ENCODE results near the gene FLNB. TPM values are rescaled to one million over a fixed set of nuclear protein-coding genes. Genes with fewer than 3 reads are reported as not detected.

Gene FLNB
- total and polyA plus RNA-seq, 2 of the 13 experiments (the other 11 are each of a cell fraction or from before 2014, with no cell fraction given): 106 to 130 TPM

DNA sequence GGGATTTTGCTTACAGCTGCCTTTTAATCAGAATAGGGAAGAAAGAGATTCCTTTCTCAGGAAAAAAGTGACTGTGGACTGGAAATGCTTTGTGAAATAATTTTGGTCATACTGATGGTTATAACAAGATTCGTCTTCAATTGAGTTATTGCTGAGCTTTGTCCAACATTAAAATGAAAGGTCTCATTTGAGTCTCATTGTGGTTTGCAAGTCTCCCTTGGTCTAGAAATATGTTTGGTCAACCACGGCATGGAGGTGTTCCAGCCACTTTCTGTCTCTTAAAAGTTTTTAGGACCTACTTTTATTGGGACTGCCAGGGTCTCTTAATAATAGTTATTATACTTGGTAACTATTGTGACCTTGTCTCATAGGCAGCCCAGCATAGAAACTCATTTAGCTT, 15.3 kb downstream of the FLNB start:
- peaks cover 76% of the 10 kb centered on the region for H4K20me1 ChIP-seq (ENCODE audit: insufficient read depth, low read length)
- H2AFZ ChIP-seq (ENCODE audit: low read length): no peak overlapping the region
- H3K36me3 ChIP-seq (replicated peaks in 1 of 2; ENCODE audit: control insufficient read depth in 1 of 2, insufficient read depth in 2 of 2, low read length in 2 of 2): no peaks in the 10 kb centered on the region; a peak in 3 of 5 replicates
- WGBS (ENCODE audit: low lambda C conversion rate): 93% methylated on average over 2 of the region's 2 CpGs
- no peaks in the 10 kb centered on the region for H3K9me3 ChIP-seq (ENCODE audit: low read length)
- in situ Hi-C loops (cut with HindIII; ENCODE audit: extremely low pct_ligation_motif_present, low pct_unique_long_range_greater_than_20kb): no loop called here
- intact Hi-C loops (cut with micrococcal nuclease; ENCODE audit: unreplicated experiment): loop anchor here (5.0 kb wide), 2 partner anchors 34 to 79 kb away; no protein-coding TSS in a partner anchor
- POLR2A ChIA-PET: no interaction called here
- no peak for FAIRE-seq
- no peak overlapping the region for H3K4me3 ChIP-seq (replicated peaks in 1 of 3; ENCODE audit: insufficient read depth in 1 of 3, low read depth in 2 of 3, low read length in 3 of 3)
- no peak overlapping the region for H3K4me2 ChIP-seq (ENCODE audit: low read depth, low read length)
- TF ChIP-seq TRAFD1 (CRISPR knock-in tag; IDR thresholded peaks at IDR 0.05; ENCODE audit: borderline replicate concordance): no peak
- TF ChIP-seq PCBP1 (IDR thresholded peaks at IDR 0.05; ENCODE audit: borderline replicate concordance, low read depth, low read length): no peak
- TF ChIP-seq NFE2L1 (CRISPR knock-in tag; IDR thresholded peaks at IDR 0.05; ENCODE audit: borderline replicate concordance): no peak
- TF ChIP-seq YEATS4 (CRISPR knock-in tag; IDR thresholded peaks at IDR 0.05; ENCODE audit: borderline replicate concordance): no peak
- TF ChIP-seq ZNF850 (CRISPR knock-in tag; conservative IDR thresholded peaks at IDR 0.05): no peak
- no peak for TF ChIP-seq THAP7 (CRISPR knock-in tag; IDR thresholded peaks at IDR 0.05)
- no peak for TF ChIP-seq ZNF564 (CRISPR knock-in tag; IDR thresholded peaks at IDR 0.05)
- no peak for TF ChIP-seq TMF1 (CRISPR knock-in tag; IDR thresholded peaks at IDR 0.05; ENCODE audit: low read depth)
- TF ChIP-seq ZSCAN25 (CRISPR knock-in tag; IDR thresholded peaks at IDR 0.05): no peak
- TF ChIP-seq ZNF652 (CRISPR knock-in tag; IDR thresholded peaks at IDR 0.05; ENCODE audit: borderline replicate concordance, low read depth): no peak
- no peak for TF ChIP-seq HCFC1 (IDR thresholded peaks at IDR 0.05; ENCODE audit: low read depth, low read length)
- no peak for TF ChIP-seq ZNF44 (CRISPR knock-in tag; IDR thresholded peaks at IDR 0.05)
- no peak for TF ChIP-seq TFDP1 (CRISPR knock-in tag; IDR thresholded peaks at IDR 0.05; ENCODE audit: borderline replicate concordance)
- TF ChIP-seq HOXA5 (CRISPR knock-in tag; IDR thresholded peaks at IDR 0.05): no peak
- no peak for TF ChIP-seq CENPT (CRISPR knock-in tag; IDR thresholded peaks at IDR 0.05; ENCODE audit: low read depth)
- no peak for TF ChIP-seq ZNF263 (CRISPR knock-in tag; IDR thresholded peaks at IDR 0.05)
- no peak for TF ChIP-seq ARID2 (CRISPR knock-in tag; IDR thresholded peaks at IDR 0.05; ENCODE audit: borderline replicate concordance)
- no peak for TF ChIP-seq RBM39 (IDR thresholded peaks at IDR 0.05; ENCODE audit: low read depth, low read length, poor library complexity, severe bottlenecking)
- TF ChIP-seq ZNF354B (CRISPR knock-in tag; IDR thresholded peaks at IDR 0.05): no peak
- CTCF ChIA-PET (ENCODE audit: low intra/inter-chr PET ratio, low total read pairs): no interaction called here
- DNase-seq (ENCODE audit: low spot score): no peak
- H3K9ac ChIP-seq (ENCODE audit: insufficient read depth, low read depth, low read length): no peak overlapping the region
- H3K27me3 ChIP-seq (ENCODE audit: control insufficient read depth in 1 of 2, insufficient read depth in 2 of 2, low read length in 2 of 2): no peaks in the 10 kb centered on the region
- peaks cover 97% of the 10 kb centered on the region for H3K4me1 ChIP-seq (ENCODE audit: insufficient read depth, low read length)
- ATAC-seq: no peak
- no peak overlapping the region for H3K27ac ChIP-seq (ENCODE audit: extremely low read length, insufficient read depth, low read length)
- peaks cover 99% of the 10 kb centered on the region for H3K79me2 ChIP-seq (ENCODE audit: insufficient read depth, low read length)
- BruUV-seq (replicated peaks): no TSS peak
